Breast epithelium (tissue), 3 donors: ENCODE measurements around the gene KCNH5.

Experiments
- POLR2A ChIP-seq: fragments of 450-650 bp; IDR thresholded peaks from one replicate; pipeline ENCODE4 v1.6.1; 2016; ENCODE audit warnings: antibody characterized with exemption, mild to moderate bottlenecking, moderate library complexity
- POLR2AphosphoS5 ChIP-seq, 3 donors: sonication (generic); formaldehyde crosslinking; IDR thresholded peaks; one replicate each; pipeline ENCODE4 v1.6.1; 2017; ENCODE audit warnings: antibody characterized with exemption in 3 of 3
- TF ChIP-seq, protein P1 (sequence below), 3 donors: fragments of 450-650 bp; IDR thresholded peaks; one replicate each; pipeline ENCODE4 v1.5.1; 2016 to 2017; ENCODE audit warnings: antibody characterized with exemption in 3 of 3, mild to moderate bottlenecking in 3 of 3, moderate library complexity in 3 of 3

DNA sequence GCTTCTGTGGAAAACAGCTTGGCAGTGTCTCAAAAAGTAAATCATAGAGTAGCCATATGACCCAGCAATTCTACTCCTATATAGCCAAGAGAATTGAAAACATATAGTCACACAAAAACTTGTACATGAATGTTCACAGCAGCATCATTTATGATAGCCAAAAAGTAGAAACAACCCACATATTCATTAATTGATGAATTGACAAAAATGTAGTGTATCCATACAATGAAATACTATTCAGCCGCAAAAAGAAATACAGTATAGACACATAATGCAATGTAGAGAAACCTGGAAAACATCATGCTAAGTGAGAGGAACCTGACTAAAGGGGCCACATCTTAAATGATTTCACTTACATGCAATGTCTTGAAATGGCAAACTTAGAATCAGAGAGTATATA lies 326.6 kb downstream of the KCNH5 start:
- TF ChIP-seq, protein P1, sequence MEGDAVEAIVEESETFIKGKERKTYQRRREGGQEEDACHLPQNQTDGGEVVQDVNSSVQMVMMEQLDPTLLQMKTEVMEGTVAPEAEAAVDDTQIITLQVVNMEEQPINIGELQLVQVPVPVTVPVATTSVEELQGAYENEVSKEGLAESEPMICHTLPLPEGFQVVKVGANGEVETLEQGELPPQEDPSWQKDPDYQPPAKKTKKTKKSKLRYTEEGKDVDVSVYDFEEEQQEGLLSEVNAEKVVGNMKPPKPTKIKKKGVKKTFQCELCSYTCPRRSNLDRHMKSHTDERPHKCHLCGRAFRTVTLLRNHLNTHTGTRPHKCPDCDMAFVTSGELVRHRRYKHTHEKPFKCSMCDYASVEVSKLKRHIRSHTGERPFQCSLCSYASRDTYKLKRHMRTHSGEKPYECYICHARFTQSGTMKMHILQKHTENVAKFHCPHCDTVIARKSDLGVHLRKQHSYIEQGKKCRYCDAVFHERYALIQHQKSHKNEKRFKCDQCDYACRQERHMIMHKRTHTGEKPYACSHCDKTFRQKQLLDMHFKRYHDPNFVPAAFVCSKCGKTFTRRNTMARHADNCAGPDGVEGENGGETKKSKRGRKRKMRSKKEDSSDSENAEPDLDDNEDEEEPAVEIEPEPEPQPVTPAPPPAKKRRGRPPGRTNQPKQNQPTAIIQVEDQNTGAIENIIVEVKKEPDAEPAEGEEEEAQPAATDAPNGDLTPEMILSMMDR (IDR thresholded peaks at IDR 0.05): no peak
- no peak for TF ChIP-seq POLR2A
- no peak for TF ChIP-seq POLR2AphosphoS5 (IDR thresholded peaks at IDR 0.05)
